ENCODE measurements around the gene ULK3. TPM values are rescaled to one million over a fixed set of nuclear protein-coding genes. Genes with fewer than 3 reads are reported as not detected.

Gene ULK3
- total RNA-seq, 1 experiment from 2014 or later, result 96.4 TPM

- no peak for DNase-seq (ENCODE audit: low spot score)
Observed at GRCh38 chr15:74822233-74822632, 20.7 kb downstream of the ULK3 start.

- DNase-seq (ENCODE audit: low spot score), result no peak
Observed at GRCh38 chr15:74821790-74822158, 21.2 kb downstream of the ULK3 start.

GRCh38 chr15:74821091-74821789 is 21.7 kb downstream of the ULK3 start:
- no peak for DNase-seq (ENCODE audit: low spot score)

GRCh38 chr15:74820056-74820455 is 22.9 kb downstream of the ULK3 start:
- no peak for DNase-seq (ENCODE audit: low spot score)

- peak; percentile 57 for DNase-seq (ENCODE audit: low spot score)
Observed at GRCh38 chr15:74817370-74817737, 25.6 kb downstream of the ULK3 start.

GRCh38 chr15:74816624-74817369 is 26.2 kb downstream of the ULK3 start:
- no peak for DNase-seq (ENCODE audit: low spot score)

GRCh38 chr15:74815961-74816360 is 27.0 kb downstream of the ULK3 start:
- no peak for DNase-seq (ENCODE audit: low spot score)

GRCh38 chr15:74815121-74815934 is 27.6 kb downstream of the ULK3 start:
- DNase-seq (ENCODE audit: low spot score), result peak; percentile 74

GRCh38 chr15:74812533-74812932 is 30.4 kb downstream of the ULK3 start, which contains the start of gene LMAN1L:
LMAN1L (plus strand) TSS chr15:74812835; CDS start chr15:74812855, 20 bp downstream.
- DNase-seq (ENCODE audit: low spot score), result no peak

GRCh38 chr15:74809956-74810355 is 33.0 kb downstream of the ULK3 start:
- DNase-seq (ENCODE audit: low spot score), result no peak

- no peak for DNase-seq (ENCODE audit: low spot score)
Observed at GRCh38 chr15:74809242-74809641, 33.7 kb downstream of the ULK3 start.

GRCh38 chr15:74808840-74809229 is 34.1 kb downstream of the ULK3 start:
- DNase-seq (ENCODE audit: low spot score), result peak; percentile 30

- no peak for DNase-seq (ENCODE audit: low spot score)
Observed at GRCh38 chr15:74808078-74808839, 34.7 kb downstream of the ULK3 start.

GRCh38 chr15:74807282-74807681 is 35.7 kb downstream of the ULK3 start:
- no peak for DNase-seq (ENCODE audit: low spot score)

GRCh38 chr15:74804935-74805334 is 38.0 kb downstream of the ULK3 start:
- DNase-seq (ENCODE audit: low spot score), result no peak

GRCh38 chr15:74802862-74803447 is 40.0 kb downstream of the ULK3 start:
- DNase-seq (ENCODE audit: low spot score), result no peak

- no peak for DNase-seq (ENCODE audit: low spot score)
Observed at GRCh38 chr15:74802290-74802689, 40.7 kb downstream of the ULK3 start.

GRCh38 chr15:74801311-74801997 is 41.5 kb downstream of the ULK3 start:
- DNase-seq (ENCODE audit: low spot score), result no peak

- DNase-seq (ENCODE audit: low spot score), result no peak
Observed at GRCh38 chr15:74800559-74801094, 42.3 kb downstream of the ULK3 start.

- DNase-seq (ENCODE audit: low spot score), result peak; percentile 98
Observed at GRCh38 chr15:74799856-74800558, 42.9 kb downstream of the ULK3 start.

Measured in HT-29 (cell line).